ENCODE measurements around the gene TBC1D2B.

- TF ChIP-seq CTCF (IDR thresholded peaks at IDR 0.05), result no peak
- no peak for TF ChIP-seq POLR2AphosphoS5 (IDR thresholded peaks at IDR 0.05)
Observed at GRCh38 chr15:78050441-78050809, 27.1 kb downstream of the TBC1D2B start.

Measured in esophagus muscularis mucosa (tissue), 3 donors.